ENCODE data around the gene NANOS3. TPM values are rescaled to one million over a fixed set of nuclear protein-coding genes. Genes with fewer than 3 reads are reported as not detected.

NANOS3 gene
- total and polyA plus RNA-seq, 10 of the 15 experiments (the other 5 are each of a cell fraction or from before 2014, with no cell fraction given) = 0.31 to 1.7 (median 0.81) TPM

DNA sequence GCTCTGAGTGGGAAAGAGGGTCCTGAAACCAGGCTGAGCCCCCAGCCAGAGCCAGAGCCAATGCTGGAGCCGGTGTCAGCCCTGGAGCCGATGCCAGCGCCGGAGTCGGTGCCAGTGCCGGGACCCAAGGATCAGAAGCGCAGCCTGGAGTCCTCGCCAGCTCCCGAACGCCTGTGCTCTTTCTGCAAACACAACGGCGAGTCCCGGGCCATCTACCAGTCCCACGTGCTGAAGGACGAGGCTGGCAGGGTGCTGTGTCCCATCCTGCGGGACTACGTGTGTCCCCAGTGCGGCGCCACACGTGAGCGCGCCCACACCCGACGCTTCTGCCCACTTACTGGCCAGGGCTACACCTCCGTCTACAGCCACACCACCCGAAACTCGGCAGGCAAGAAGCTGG, 369 bp downstream of the NANOS3 start (continued):
- TF ChIP-seq, protein P1, sequence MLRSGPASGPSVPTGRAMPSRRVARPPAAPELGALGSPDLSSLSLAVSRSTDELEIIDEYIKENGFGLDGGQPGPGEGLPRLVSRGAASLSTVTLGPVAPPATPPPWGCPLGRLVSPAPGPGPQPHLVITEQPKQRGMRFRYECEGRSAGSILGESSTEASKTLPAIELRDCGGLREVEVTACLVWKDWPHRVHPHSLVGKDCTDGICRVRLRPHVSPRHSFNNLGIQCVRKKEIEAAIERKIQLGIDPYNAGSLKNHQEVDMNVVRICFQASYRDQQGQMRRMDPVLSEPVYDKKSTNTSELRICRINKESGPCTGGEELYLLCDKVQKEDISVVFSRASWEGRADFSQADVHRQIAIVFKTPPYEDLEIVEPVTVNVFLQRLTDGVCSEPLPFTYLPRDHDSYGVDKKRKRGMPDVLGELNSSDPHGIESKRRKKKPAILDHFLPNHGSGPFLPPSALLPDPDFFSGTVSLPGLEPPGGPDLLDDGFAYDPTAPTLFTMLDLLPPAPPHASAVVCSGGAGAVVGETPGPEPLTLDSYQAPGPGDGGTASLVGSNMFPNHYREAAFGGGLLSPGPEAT (IDR thresholded peaks at IDR 0.05; ENCODE audit: low read depth) = no peak
- no peak for TF ChIP-seq KDM1A (IDR thresholded peaks at IDR 0.05; ENCODE audit: borderline replicate concordance)
- no peak for TF ChIP-seq ZNF384 (IDR thresholded peaks at IDR 0.05; ENCODE audit: borderline replicate concordance, low read depth, low read length)
- TF ChIP-seq, protein P2, sequence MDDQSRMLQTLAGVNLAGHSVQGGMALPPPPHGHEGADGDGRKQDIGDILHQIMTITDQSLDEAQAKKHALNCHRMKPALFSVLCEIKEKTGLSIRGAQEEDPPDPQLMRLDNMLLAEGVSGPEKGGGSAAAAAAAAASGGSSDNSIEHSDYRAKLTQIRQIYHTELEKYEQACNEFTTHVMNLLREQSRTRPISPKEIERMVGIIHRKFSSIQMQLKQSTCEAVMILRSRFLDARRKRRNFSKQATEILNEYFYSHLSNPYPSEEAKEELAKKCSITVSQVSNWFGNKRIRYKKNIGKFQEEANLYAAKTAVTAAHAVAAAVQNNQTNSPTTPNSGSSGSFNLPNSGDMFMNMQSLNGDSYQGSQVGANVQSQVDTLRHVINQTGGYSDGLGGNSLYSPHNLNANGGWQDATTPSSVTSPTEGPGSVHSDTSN (IDR thresholded peaks at IDR 0.05; ENCODE audit: insufficient replicate concordance, low read depth, low read length) = no peak

DNA sequence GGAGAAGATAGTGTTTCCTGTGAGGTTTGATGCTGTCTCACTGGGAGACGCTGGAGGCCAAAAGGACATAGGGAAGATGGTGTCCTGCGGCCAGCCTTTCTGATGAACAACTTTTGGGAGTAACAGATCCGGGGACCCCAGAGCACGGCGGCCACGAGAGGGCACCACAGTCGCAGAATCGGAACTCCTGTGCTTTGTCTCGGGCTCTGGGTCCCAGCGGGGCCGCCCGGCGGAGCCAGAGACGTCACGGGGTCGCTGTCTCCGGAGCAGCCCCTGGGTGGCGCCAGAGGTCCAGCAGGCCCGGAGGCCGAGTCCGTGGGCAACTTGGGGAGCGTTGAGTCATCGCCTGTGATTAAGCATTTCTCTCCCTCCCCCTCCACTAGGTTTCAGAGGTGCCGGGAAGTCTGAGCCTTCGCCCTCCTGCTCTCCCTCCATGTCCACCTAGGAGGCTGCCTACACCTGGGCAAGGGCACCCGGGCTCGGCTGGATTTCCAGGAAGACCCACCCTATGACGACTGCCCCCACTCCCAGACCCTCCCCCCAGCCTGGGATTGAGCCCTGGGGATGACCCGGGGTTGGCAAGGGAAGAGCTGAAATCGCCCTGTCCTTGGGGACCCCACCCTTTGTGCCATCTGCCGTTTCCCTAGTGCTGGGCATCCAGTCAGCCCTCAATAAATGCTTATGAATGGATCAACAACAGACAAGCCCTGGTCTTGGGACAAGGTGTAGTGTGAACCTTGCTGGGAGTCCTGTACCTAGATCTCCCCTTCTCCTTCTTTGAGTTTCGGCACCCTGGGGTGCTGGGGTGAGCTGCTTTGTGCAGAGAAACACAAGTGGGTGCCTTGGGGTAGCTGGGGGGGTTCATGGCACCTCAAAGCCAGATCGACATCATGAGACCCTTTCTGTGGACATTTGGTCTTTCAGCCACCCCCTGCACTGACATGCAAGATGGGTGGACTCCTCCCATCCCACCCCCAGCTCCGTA, 3.4 kb downstream of the NANOS3 start:
- 2% methylated on average over 33 of the region's 34 CpGs for WGBS (ENCODE audit: insufficient coverage, insufficient replicate concordance, low lambda C conversion rate, missing lambda C conversion rate)
- H3K9me3 ChIP-seq (replicated peaks; ENCODE audit: control insufficient read depth, insufficient read depth, low read length) = no peaks in the 10 kb centered on the region
- TF ChIP-seq CREM (IDR thresholded peaks at IDR 0.05; ENCODE audit: low read depth) (peak; percentile 93), CEBPB (IDR thresholded peaks at IDR 0.05; ENCODE audit: borderline replicate concordance in 1 of 2, low read depth in 2 of 2, low read length in 2 of 2) (no peak), IKZF1 (conservative IDR thresholded peaks at IDR 0.05) (peak; percentile 82), ZNF274 (IDR thresholded peaks at IDR 0.05; ENCODE audit: insufficient read depth, insufficient read length) (no peak), GABPA (IDR thresholded peaks at IDR 0.05; ENCODE audit: low read depth) (no peak), NR2F1 (conservative IDR thresholded peaks at IDR 0.05) (0 out of 2 replicates have a peak, but pooled peaks have one; percentile 43), SIN3A (IDR thresholded peaks at IDR 0.05; ENCODE audit: low read depth, low read length) (no peak)
- TF ChIP-seq, protein P3, sequence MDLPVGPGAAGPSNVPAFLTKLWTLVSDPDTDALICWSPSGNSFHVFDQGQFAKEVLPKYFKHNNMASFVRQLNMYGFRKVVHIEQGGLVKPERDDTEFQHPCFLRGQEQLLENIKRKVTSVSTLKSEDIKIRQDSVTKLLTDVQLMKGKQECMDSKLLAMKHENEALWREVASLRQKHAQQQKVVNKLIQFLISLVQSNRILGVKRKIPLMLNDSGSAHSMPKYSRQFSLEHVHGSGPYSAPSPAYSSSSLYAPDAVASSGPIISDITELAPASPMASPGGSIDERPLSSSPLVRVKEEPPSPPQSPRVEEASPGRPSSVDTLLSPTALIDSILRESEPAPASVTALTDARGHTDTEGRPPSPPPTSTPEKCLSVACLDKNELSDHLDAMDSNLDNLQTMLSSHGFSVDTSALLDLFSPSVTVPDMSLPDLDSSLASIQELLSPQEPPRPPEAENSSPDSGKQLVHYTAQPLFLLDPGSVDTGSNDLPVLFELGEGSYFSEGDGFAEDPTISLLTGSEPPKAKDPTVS (IDR thresholded peaks at IDR 0.05; ENCODE audit: low read depth, low read length) = peak; percentile 54; the same call in 1 of the 2 replicates

More for the DNA sequence above, 3.4 kb downstream of the NANOS3 start:
- H3K79me2 ChIP-seq (ENCODE audit: control insufficient read depth, insufficient read depth, low read length) = no peaks in the 10 kb centered on the region
- SMC1A ChIA-PET (ENCODE audit: uncharacterized antibody, unreplicated experiment) = interaction anchor here (0.6 to 6.5 kb wide), 18 partner anchors 18 to 256 kb away, joined by 3 to 47 read pairs (median 4); partner anchors contain the start of genes ASF1B, IL27RA and MISP3
- POLR2A ChIA-PET = interaction anchor here (0.6 to 2.0 kb wide), 7 partner anchors 67 to 402 kb away, joined by 3 to 15 read pairs (median 4); partner anchors contain the start of gene IL27RA
- DNase-seq (ENCODE audit: low read depth, low spot score) (peak; percentile 84), ATAC-seq (peak; percentile 95), FAIRE-seq (peak; percentile 98)
- H4K20me1 ChIP-seq (ENCODE audit: control insufficient read depth, insufficient read depth) = no peaks in the 10 kb centered on the region
- H3K27ac ChIP-seq (ENCODE audit: control insufficient read depth, insufficient read depth) = peak overlapping the region; percentile 70
- H3K36me3 ChIP-seq (ENCODE audit: control insufficient read depth in 2 of 2, insufficient read depth in 2 of 2, low read length in 1 of 2) = no peaks in the 10 kb centered on the region
- H3K27me3 ChIP-seq (replicated peaks in 1 of 2; ENCODE audit: control insufficient read depth in 2 of 2, insufficient read depth in 2 of 2, low read length in 1 of 2) = no peaks in the 10 kb centered on the region
- peak overlapping the region; percentile 43 for H2AFZ ChIP-seq (ENCODE audit: control insufficient read depth, low read depth, low read length)
- RAD21 ChIA-PET (ENCODE audit: unreplicated experiment) = interaction anchor here (0.8 to 4.5 kb wide), 16 partner anchors 14 to 257 kb away, joined by 3 to 40 read pairs (median 6); partner anchors contain the start of genes ASF1B, DCAF15, IL27RA and MISP3
- peak overlapping the region; percentile 56 for H3K9ac ChIP-seq (ENCODE audit: control insufficient read depth, insufficient read depth, low read length)
- CTCF ChIA-PET = interaction anchor here (0.6 to 8.1 kb wide), 27 partner anchors 11 to 600 kb away, joined by 3 to 152 read pairs (median 5); partner anchors contain the start of genes ASF1B, IL27RA and MISP3
- BruUV-seq (replicated peaks) = no TSS peak
- H3K4me3 ChIP-seq = peak overlapping the region; percentile 42
- peaks cover 25% of the 10 kb centered on the region for H3K4me1 ChIP-seq (ENCODE audit: control insufficient read depth, insufficient read depth, low read length)
- peak overlapping the region; percentile 85 for H3K4me2 ChIP-seq (ENCODE audit: control insufficient read depth, insufficient read depth)
- in situ Hi-C loops (cut with MboI) (loop anchor here (5.0 to 25.0 kb wide), 2 partner anchors 192 to 457 kb away; partner anchors contain the start of gene MISP3), intact Hi-C loops (cut with micrococcal nuclease; ENCODE audit: unreplicated experiment) (loop anchor here (1.0 to 5.0 kb wide), 5 partner anchors 122 to 283 kb away; partner anchors contain the start of gene ASF1B)
